H9 (cell line): Measurements from ENCODE around the gene NEURL1. TPM values are rescaled to one million over a fixed set of nuclear protein-coding genes. Genes with fewer than 3 reads are reported as not detected.

Experiments
- DNase-seq: peaks from one replicate; pipeline ENCODE4 v3.0.0-alpha.2; 2017
- H2AFZ ChIP-seq: one replicate; pipeline ENCODE4 v1.6.1; 2013; ENCODE audit warnings: mild to moderate bottlenecking, low read length, control low read depth, moderate library complexity
- H2AK5ac ChIP-seq: 2 replicates; pipeline ENCODE4 v1.6.1; 2013; ENCODE audit warnings: low read length, control low read depth, mixed read lengths; ENCODE audit not compliant: insufficient read length
- H2BK120ac ChIP-seq: one replicate; pipeline ENCODE4 v1.6.1; 2013; ENCODE audit warnings: low read depth, mild to moderate bottlenecking, low read length, control low read depth, inconsistent platforms; ENCODE audit not compliant: poor library complexity, severe bottlenecking
- H2BK12ac ChIP-seq: 2 replicates; pipeline ENCODE4 v1.6.1; 2013; ENCODE audit warnings: low read length, control low read depth, mixed read lengths, low read depth; ENCODE audit not compliant: insufficient read length
- H2BK15ac ChIP-seq: 2 replicates; pipeline ENCODE4 v1.6.1; 2013; ENCODE audit warnings: low read depth, low read length, control low read depth
- H2BK20ac ChIP-seq: one replicate; pipeline ENCODE4 v1.6.1; 2013; ENCODE audit warnings: low read depth, mild to moderate bottlenecking, low read length, control low read depth, inconsistent platforms; ENCODE audit not compliant: poor library complexity, severe bottlenecking
- H2BK5ac ChIP-seq: 2 replicates; pipeline ENCODE4 v1.6.1; 2013; ENCODE audit warnings: low read length, control low read depth, mixed read lengths; ENCODE audit not compliant: insufficient read length
- H3K14ac ChIP-seq: 2 replicates; pipeline ENCODE4 v1.6.1; 2013; ENCODE audit warnings: low read length, control low read depth; ENCODE audit not compliant: insufficient read depth
- H3K18ac ChIP-seq: 2 replicates; pipeline ENCODE4 v1.6.1; 2013; ENCODE audit warnings: low read depth, mild to moderate bottlenecking, mixed read lengths, low read length, control low read depth; ENCODE audit not compliant: insufficient read length
- H3K23ac ChIP-seq: 2 replicates; pipeline ENCODE4 v1.6.1; 2013; ENCODE audit warnings: low read length, control low read depth, mixed read lengths, low read depth; ENCODE audit not compliant: insufficient read length
- H3K23me2 ChIP-seq: 2 replicates; pipeline ENCODE4 v1.6.1; 2013; ENCODE audit warnings: low read depth, mild to moderate bottlenecking, mixed read lengths, low read length, control low read depth; ENCODE audit not compliant: insufficient read length, poor library complexity, severe bottlenecking
- H3K27ac ChIP-seq: 2 replicates; pipeline ENCODE4 v1.5.1; 2013; ENCODE audit warnings: low read length, control low read depth, mixed read lengths, low read depth; ENCODE audit not compliant: insufficient read length
- H3K27me3 ChIP-seq: 2 replicates; pipeline ENCODE4 v1.6.1; 2013; ENCODE audit warnings: low read length, control low read depth, inconsistent platforms; ENCODE audit not compliant: insufficient read depth
- H3K4ac ChIP-seq: 2 replicates; pipeline ENCODE4 v1.6.1; 2013; ENCODE audit warnings: low read depth, mild to moderate bottlenecking, control low read depth, inconsistent platforms, low read length, moderate library complexity
- H3K4me1 ChIP-seq: 2 replicates; pipeline ENCODE4 v1.6.1; 2013; ENCODE audit warnings: low read length, control low read depth, inconsistent platforms; ENCODE audit not compliant: insufficient read depth
- H3K4me2 ChIP-seq: 2 replicates; pipeline ENCODE4 v1.6.1; 2013; ENCODE audit warnings: low read length, control low read depth, mixed read lengths; ENCODE audit not compliant: insufficient read length, insufficient read depth
- H3K56ac ChIP-seq: 2 replicates; pipeline ENCODE4 v1.6.1; 2013; ENCODE audit warnings: low read depth, mild to moderate bottlenecking, mixed read lengths, low read length, control low read depth; ENCODE audit not compliant: insufficient read length
- H3K79me1 ChIP-seq: 2 replicates; pipeline ENCODE4 v1.6.1; 2013; ENCODE audit warnings: low read depth, mild to moderate bottlenecking, moderate library complexity, low read length, control low read depth, inconsistent platforms; ENCODE audit not compliant: insufficient read depth, poor library complexity, severe bottlenecking
- H3K79me2 ChIP-seq: 2 replicates; pipeline ENCODE4 v1.6.1; 2013; ENCODE audit warnings: low read length, control low read depth, inconsistent platforms; ENCODE audit not compliant: insufficient read depth
- H3K9ac ChIP-seq: 2 replicates; pipeline ENCODE4 v1.6.1; 2013; ENCODE audit warnings: low read length, control low read depth, mixed read lengths; ENCODE audit not compliant: insufficient read length; ENCODE audit errors: extremely low read depth
- H3K9me3 ChIP-seq: one replicate; pipeline ENCODE4 v1.6.1; 2013; ENCODE audit warnings: low read depth, low read length, inconsistent platforms; ENCODE audit not compliant: control insufficient read depth
- H3T11ph ChIP-seq: one replicate; pipeline ENCODE4 v1.6.1; 2013; ENCODE audit warnings: mild to moderate bottlenecking, low read length, control low read depth, inconsistent platforms
- H4K20me1 ChIP-seq: one replicate; pipeline ENCODE4 v1.6.1; 2013; ENCODE audit not compliant: control insufficient read depth, insufficient read length, insufficient read depth
- H4K5ac ChIP-seq: 2 replicates; pipeline ENCODE4 v1.6.1; 2013; ENCODE audit warnings: low read depth, mild to moderate bottlenecking, mixed read lengths, low read length, control low read depth; ENCODE audit not compliant: insufficient read length
- H4K8ac ChIP-seq: replicated peaks from 2 replicates; pipeline ENCODE4 v1.6.1; 2013; ENCODE audit warnings: low read length, control low read depth, mixed read lengths, low read depth; ENCODE audit not compliant: insufficient read length
- H4K91ac ChIP-seq: 2 replicates; pipeline ENCODE4 v1.6.1; 2013; ENCODE audit warnings: low read depth, mild to moderate bottlenecking, moderate library complexity, mixed read lengths, low read length, control low read depth; ENCODE audit not compliant: insufficient read length
- H3K27ac Mint-ChIP-seq, 3 experiments: 2 replicates in 2 of 3; 3 replicates in 1 of 3; pipeline ENCODE4 v1.8.0; 2020 to 2021; ENCODE audit warnings: mixed read lengths in 3 of 3, mild to moderate bottlenecking in 1 of 3, moderate library complexity in 1 of 3
- H3K27me3 Mint-ChIP-seq: 2 replicates; pipeline ENCODE4 v1.8.0; 2021; ENCODE audit warnings: low read depth, mild to moderate bottlenecking, moderate library complexity, mixed read lengths
- H3K36me3 Mint-ChIP-seq, 3 experiments: 2 replicates in 2 of 3; 3 replicates in 1 of 3; pipeline ENCODE4 v1.8.0; 2020 to 2021; ENCODE audit warnings: low read depth in 3 of 3, mixed read lengths in 3 of 3; ENCODE audit not compliant: insufficient read depth in 1 of 3
- H3K4me1 Mint-ChIP-seq, 2 experiments: 2 replicates each; pipeline ENCODE4 v1.8.0; 2020; ENCODE audit warnings: mixed read lengths in 2 of 2
- H3K4me3 Mint-ChIP-seq, 2 experiments: 2 replicates in 1 of 2; 3 replicates in 1 of 2; pipeline ENCODE4 v1.8.0; 2020 to 2021; ENCODE audit warnings: mild to moderate bottlenecking in 2 of 2, mixed read lengths in 2 of 2, moderate library complexity in 1 of 2
- H3K9me3 Mint-ChIP-seq, 2 experiments: 2 replicates in 1 of 2; 3 replicates in 1 of 2; pipeline ENCODE4 v1.8.0; 2020; ENCODE audit warnings: mild to moderate bottlenecking in 2 of 2, mixed read lengths in 2 of 2, moderate library complexity in 1 of 2
- WGBS: extraction: QIAGEN DNeasy Blood & Tissue Kit; methylation state at CpG from one replicate; pipeline ENCODE4 v1.1.7; 2013; ENCODE audit warnings: missing lambda C conversion rate, low lambda C conversion rate, mixed read lengths; ENCODE audit not compliant: insufficient read length; ENCODE audit errors: extremely low coverage; 5-methylcytosine and 5-hydroxymethylcytosine counted together
- total RNA-seq: library from RNA; stranded (reverse); gene quantifications from 2 replicates; pipeline ENCODE4 v1.2.1, GENCODE V29; 2021
- TF ChIP-seq, protein P1 (sequence below): fragments of 200-600 bp; sonication (generic); conservative IDR thresholded peaks from 3 replicates; pipeline ENCODE4 v1.8.0; 2021; ENCODE audit warnings: antibody characterized with exemption, mild to moderate bottlenecking

The NEURL1 gene
- total RNA-seq, 1 experiment from 2014 or later = 1.2 TPM

GRCh38 chr10:103575416-103576075 lies 82.0 kb downstream of the NEURL1 start:
- no peaks in the 10 kb centered on the region for H4K20me1 ChIP-seq
- H3K4me3 Mint-ChIP-seq = no peak overlapping the region
- H3K27ac ChIP-seq = no peak overlapping the region
- H3K4me1 ChIP-seq = no peaks in the 10 kb centered on the region
- no peak overlapping the region for H3K9ac ChIP-seq
- TF ChIP-seq, protein P1, sequence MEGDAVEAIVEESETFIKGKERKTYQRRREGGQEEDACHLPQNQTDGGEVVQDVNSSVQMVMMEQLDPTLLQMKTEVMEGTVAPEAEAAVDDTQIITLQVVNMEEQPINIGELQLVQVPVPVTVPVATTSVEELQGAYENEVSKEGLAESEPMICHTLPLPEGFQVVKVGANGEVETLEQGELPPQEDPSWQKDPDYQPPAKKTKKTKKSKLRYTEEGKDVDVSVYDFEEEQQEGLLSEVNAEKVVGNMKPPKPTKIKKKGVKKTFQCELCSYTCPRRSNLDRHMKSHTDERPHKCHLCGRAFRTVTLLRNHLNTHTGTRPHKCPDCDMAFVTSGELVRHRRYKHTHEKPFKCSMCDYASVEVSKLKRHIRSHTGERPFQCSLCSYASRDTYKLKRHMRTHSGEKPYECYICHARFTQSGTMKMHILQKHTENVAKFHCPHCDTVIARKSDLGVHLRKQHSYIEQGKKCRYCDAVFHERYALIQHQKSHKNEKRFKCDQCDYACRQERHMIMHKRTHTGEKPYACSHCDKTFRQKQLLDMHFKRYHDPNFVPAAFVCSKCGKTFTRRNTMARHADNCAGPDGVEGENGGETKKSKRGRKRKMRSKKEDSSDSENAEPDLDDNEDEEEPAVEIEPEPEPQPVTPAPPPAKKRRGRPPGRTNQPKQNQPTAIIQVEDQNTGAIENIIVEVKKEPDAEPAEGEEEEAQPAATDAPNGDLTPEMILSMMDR = no peak
- no peak overlapping the region for H2BK12ac ChIP-seq
- H2BK15ac ChIP-seq = no peak overlapping the region
- no peaks in the 10 kb centered on the region for H3K36me3 Mint-ChIP-seq
- H3K9me3 Mint-ChIP-seq = no peaks in the 10 kb centered on the region
- peaks cover 0 to 6% of the 10 kb centered on the region in 2 experiments; a peak in 3 of 4 replicates for H3K4me1 Mint-ChIP-seq
- H3K27ac Mint-ChIP-seq = no peak overlapping the region
- no peak overlapping the region for H4K8ac ChIP-seq
- H3K18ac ChIP-seq = no peak overlapping the region
- H3K79me1 ChIP-seq = no peaks in the 10 kb centered on the region
- no peaks in the 10 kb centered on the region for H3K23me2 ChIP-seq
- no peaks in the 10 kb centered on the region; the same call in 1 of the 2 replicates for H3K27me3 Mint-ChIP-seq
- H3T11ph ChIP-seq = no peak overlapping the region
- H3K9me3 ChIP-seq = no peaks in the 10 kb centered on the region
- no peaks in the 10 kb centered on the region for H3K27me3 ChIP-seq
- H3K4ac ChIP-seq = no peak overlapping the region
- no peak overlapping the region for H4K91ac ChIP-seq
- H2AK5ac ChIP-seq = no peak overlapping the region
- H2AFZ ChIP-seq = no peak overlapping the region
- no CpG with 5 or more reads among the region's 6 CpGs for WGBS
- no peak overlapping the region for H3K14ac ChIP-seq
- no peak overlapping the region for H4K5ac ChIP-seq
- no peaks in the 10 kb centered on the region for H3K79me2 ChIP-seq
- H2BK20ac ChIP-seq = no peak overlapping the region
- no peak for DNase-seq
- H3K4me2 ChIP-seq = no peak overlapping the region
- H2BK5ac ChIP-seq = no peak overlapping the region
- H2BK120ac ChIP-seq = no peak overlapping the region
- H3K23ac ChIP-seq = no peak overlapping the region
- no peak overlapping the region for H3K56ac ChIP-seq
